ENCODE results near the gene UCHL5. TPM values are rescaled to one million over a fixed set of nuclear protein-coding genes. Genes with fewer than 3 reads are reported as not detected.

The UCHL5 gene
- total RNA-seq, 4 donors from 2014 or later = 7.4 to 40.9 (median 23.1) TPM

DNA sequence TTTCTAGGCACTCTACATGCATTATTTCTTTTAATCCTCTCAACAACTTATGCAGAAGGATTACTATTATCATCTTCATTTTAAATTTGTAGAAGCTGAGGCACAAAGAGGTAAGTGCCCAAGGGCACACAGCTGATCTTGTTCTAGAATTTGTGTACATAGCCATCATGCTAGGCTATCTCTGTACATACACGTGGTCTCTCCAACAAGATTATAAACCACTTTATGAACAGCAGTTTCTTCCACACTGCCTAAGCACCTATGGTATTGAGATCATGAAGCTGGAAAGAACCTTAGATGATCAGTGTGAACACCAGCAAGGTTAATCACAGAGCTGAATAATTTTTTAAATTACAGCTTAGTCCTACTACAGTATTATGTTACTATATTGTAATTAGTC is 28.9 kb downstream of the UCHL5 start:
- Histone ChIP-seq H3K27me3 (no peaks in the 10 kb centered on the region), H3K9me3 (peaks cover 0 to 3% of the 10 kb centered on the region in 2 donors), H3K4me3 (no peak overlapping the region), H3K4me1 (no peaks in the 10 kb centered on the region), H3K27ac (no peak overlapping the region), H3K36me3 (peaks cover 0 to 6% of the 10 kb centered on the region in 2 donors)
- no peak for DNase-seq
- intact Hi-C loops (cut with DNase I; ENCODE audit: low total_unique reads) = no loop called here
- no peak for TF ChIP-seq POLR2A (IDR thresholded peaks at IDR 0.05)
- TF ChIP-seq, protein P1, sequence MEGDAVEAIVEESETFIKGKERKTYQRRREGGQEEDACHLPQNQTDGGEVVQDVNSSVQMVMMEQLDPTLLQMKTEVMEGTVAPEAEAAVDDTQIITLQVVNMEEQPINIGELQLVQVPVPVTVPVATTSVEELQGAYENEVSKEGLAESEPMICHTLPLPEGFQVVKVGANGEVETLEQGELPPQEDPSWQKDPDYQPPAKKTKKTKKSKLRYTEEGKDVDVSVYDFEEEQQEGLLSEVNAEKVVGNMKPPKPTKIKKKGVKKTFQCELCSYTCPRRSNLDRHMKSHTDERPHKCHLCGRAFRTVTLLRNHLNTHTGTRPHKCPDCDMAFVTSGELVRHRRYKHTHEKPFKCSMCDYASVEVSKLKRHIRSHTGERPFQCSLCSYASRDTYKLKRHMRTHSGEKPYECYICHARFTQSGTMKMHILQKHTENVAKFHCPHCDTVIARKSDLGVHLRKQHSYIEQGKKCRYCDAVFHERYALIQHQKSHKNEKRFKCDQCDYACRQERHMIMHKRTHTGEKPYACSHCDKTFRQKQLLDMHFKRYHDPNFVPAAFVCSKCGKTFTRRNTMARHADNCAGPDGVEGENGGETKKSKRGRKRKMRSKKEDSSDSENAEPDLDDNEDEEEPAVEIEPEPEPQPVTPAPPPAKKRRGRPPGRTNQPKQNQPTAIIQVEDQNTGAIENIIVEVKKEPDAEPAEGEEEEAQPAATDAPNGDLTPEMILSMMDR (IDR thresholded peaks at IDR 0.05) = no peak

DNA sequence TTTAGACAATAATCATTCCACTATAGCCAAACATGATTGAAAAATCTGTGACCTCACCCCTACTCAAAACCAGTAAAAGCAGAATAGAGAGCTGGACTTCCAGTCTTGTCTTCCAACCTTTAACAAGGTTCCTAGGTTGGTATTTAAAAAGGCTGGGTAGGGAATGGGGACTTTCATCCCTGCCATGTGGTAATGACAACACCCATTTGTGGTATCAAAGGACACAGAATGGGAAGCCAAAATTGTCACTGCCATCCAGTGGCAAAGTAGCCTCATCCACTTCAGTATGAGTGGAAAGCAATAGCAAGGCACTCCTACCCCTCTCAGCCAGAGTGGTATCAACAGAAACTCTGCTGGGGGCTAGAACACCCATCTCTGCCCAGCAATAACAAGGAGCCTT is 33.9 kb downstream of the UCHL5 start:
- no peaks in the 10 kb centered on the region for H3K27me3 ChIP-seq
- no peaks in the 10 kb centered on the region for H3K36me3 ChIP-seq
- H3K9me3 ChIP-seq = no peaks in the 10 kb centered on the region
- intact Hi-C loops (cut with DNase I; ENCODE audit: low total_unique reads) = no loop called here
- H3K4me3 ChIP-seq = no peak overlapping the region
- no peaks in the 10 kb centered on the region for H3K4me1 ChIP-seq
- TF ChIP-seq, protein P1 (IDR thresholded peaks at IDR 0.05) = no peak
- no peak for TF ChIP-seq POLR2A (IDR thresholded peaks at IDR 0.05)
- no peak for DNase-seq
- H3K27ac ChIP-seq = no peak overlapping the region

DNA sequence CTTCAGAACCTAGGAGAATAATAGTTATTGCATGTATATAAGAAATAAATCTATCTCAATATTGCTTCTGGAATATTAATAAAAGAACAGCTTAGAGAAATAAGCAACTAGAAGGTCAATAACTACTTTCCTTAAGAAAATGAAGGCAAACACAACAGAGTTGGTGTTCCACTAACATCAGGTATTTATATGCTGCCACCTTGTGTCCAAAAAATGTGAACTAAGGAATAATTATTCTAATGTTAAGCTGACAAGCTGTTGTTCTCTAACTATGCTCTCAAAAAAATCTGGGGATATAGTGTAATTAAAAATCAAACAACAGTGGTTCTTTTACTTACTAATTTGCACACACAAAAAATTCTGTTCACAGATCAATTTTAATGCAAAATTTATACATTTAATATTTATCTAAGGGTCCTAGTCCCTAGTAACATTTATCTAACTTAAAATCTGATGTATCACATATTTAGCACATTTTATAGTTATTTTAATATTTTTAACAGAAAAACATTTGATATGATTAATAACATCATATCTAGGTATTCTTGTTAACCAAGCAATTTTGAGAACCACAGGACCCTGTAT is 39.6 kb downstream of the UCHL5 start:
- intact Hi-C loops (cut with DNase I; ENCODE audit: low total_unique reads) = no loop called here
- Histone ChIP-seq H3K4me3 (no peak overlapping the region), H3K4me1 (no peaks in the 10 kb centered on the region), H3K27ac (peak overlapping the region in 1 of 2 donors; percentile 11), H3K9me3 (no peaks in the 10 kb centered on the region), H3K27me3 (no peaks in the 10 kb centered on the region), H3K36me3 (no peaks in the 10 kb centered on the region)
- TF ChIP-seq, protein P1 (IDR thresholded peaks at IDR 0.05) = peak; percentile 59 to 71 (median 62)
- TF ChIP-seq POLR2A (IDR thresholded peaks at IDR 0.05) = no peak
- no peak for DNase-seq

DNA sequence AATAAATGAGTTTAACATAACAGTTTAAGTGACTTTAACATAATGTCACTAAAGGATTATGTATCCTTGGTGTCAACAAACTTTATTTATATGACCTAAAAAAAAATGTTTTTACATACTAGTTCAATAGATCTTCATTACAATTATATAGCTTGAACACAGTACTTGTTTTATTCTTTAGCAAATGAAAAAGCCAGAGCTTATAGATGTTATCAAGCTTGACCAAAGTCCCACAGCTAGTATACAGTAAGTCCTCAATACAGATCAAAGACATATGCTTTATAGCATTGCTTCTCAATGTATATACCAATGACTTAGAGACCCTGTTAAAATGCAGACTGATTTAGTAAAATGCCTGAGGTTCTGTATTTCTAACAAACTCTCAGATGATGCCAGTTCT is 42.4 kb downstream of the UCHL5 start:
- TF ChIP-seq, protein P1 (IDR thresholded peaks at IDR 0.05) = no peak
- no peak for TF ChIP-seq POLR2A (IDR thresholded peaks at IDR 0.05)
- H3K27me3 ChIP-seq = no peaks in the 10 kb centered on the region
- no peak overlapping the region for H3K27ac ChIP-seq
- no peaks in the 10 kb centered on the region for H3K9me3 ChIP-seq
- intact Hi-C loops (cut with DNase I; ENCODE audit: low total_unique reads) = no loop called here
- H3K4me1 ChIP-seq = no peaks in the 10 kb centered on the region
- H3K4me3 ChIP-seq = no peak overlapping the region
- H3K36me3 ChIP-seq = no peaks in the 10 kb centered on the region
- no peak for DNase-seq

DNA sequence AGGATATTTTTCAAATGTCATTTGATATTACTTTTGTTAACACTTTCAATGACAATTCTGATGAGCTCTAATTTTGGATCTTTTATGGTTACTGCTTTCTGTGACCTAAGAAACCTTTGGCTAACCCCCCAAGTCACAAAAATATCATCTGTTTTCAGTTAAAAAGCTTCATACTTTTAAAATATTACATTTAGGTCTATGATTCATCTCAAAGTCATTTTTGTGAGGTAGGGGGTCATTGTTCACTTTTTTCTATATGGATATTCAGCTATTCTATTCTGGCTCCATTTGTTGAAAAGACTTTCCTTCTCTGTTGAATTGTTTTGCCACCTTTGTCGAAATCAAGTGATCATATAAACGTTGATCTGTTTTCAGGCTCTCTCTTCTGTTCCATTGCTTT is 44.8 kb downstream of the UCHL5 start:
- no peaks in the 10 kb centered on the region for H3K9me3 ChIP-seq
- no peak for TF ChIP-seq POLR2A (IDR thresholded peaks at IDR 0.05)
- TF ChIP-seq, protein P1 (IDR thresholded peaks at IDR 0.05) = no peak
- H3K4me3 ChIP-seq = no peak overlapping the region
- intact Hi-C loops (cut with DNase I; ENCODE audit: low total_unique reads) = no loop called here
- H3K27ac ChIP-seq = peak overlapping the region in 1 of 2 donors; percentile 21
- H3K4me1 ChIP-seq = no peaks in the 10 kb centered on the region
- H3K36me3 ChIP-seq = no peaks in the 10 kb centered on the region
- H3K27me3 ChIP-seq = no peaks in the 10 kb centered on the region
- DNase-seq = no peak
